Measurements from ENCODE around the gene MINDY4. TPM values are rescaled to one million over a fixed set of nuclear protein-coding genes. Genes with fewer than 3 reads are reported as not detected.
A peak's percentile ranks its signal among the peaks of the same experiment; 100 is the strongest.

Gene MINDY4
- total and polyA plus RNA-seq, 2 of the 4 experiments (the other 2 are of a cell fraction) = 1.8 to 3.6 TPM

GRCh38 chr7:30845426-30846135 lies 74.4 kb downstream of the MINDY4 start:
- ATAC-seq (ENCODE audit: low read depth) (peak; percentile 85), DNase-seq (peak; percentile 65)
- H3K4ac ChIP-seq (ENCODE audit: low read depth, low read length) = peak overlapping the region; percentile 26; the same call in 1 of the 2 replicates
- intact Hi-C loops (cut with micrococcal nuclease) (no loop called here), dilution Hi-C loops (cut with HindIII; ENCODE audit: low sequenced_read_pairs, unreplicated experiment) (no loop called here), in situ Hi-C loops (cut with MboI; ENCODE audit: low sequenced_read_pairs) (no loop called here)
- no peak overlapping the region for H2BK15ac ChIP-seq (ENCODE audit: low read depth, low read length)
- peak overlapping the region; percentile 65 for H2AK9ac ChIP-seq (replicated peaks; ENCODE audit: low read depth, low read length, poor library complexity)
- no peak overlapping the region for H3K14ac ChIP-seq (replicated peaks; ENCODE audit: low read depth, low read length)
- H2BK5ac ChIP-seq (ENCODE audit: low read depth, low read length, poor library complexity, severe bottlenecking) = no peak overlapping the region
- no peak overlapping the region for H3K27ac ChIP-seq (ENCODE audit: insufficient read depth, low read length)
- no peak overlapping the region for H4K91ac ChIP-seq (ENCODE audit: insufficient read depth, low read depth, low read length)
- peak overlapping the region; percentile 69; the same call in 1 of the 2 replicates for H2BK120ac ChIP-seq (ENCODE audit: low read depth, low read length)
- no peaks in the 10 kb centered on the region for H3K9me3 ChIP-seq (ENCODE audit: control insufficient read depth, insufficient read depth, low read length)
- H3K4me3 ChIP-seq (ENCODE audit: insufficient read depth, low read depth, low read length) = no peak overlapping the region
- H3K9me1 ChIP-seq (ENCODE audit: insufficient read depth, low read length) = peaks cover 8% of the 10 kb centered on the region
- H3K4me1 ChIP-seq (ENCODE audit: control insufficient read depth, insufficient read depth, low read length) = peaks cover 5% of the 10 kb centered on the region; the same call in 1 of the 2 replicates
- H2AFZ ChIP-seq (replicated peaks; ENCODE audit: low read length, poor library complexity) = peak overlapping the region; percentile 88
- H3K9ac ChIP-seq (ENCODE audit: low read depth, low read length) = no peak overlapping the region
- H4K8ac ChIP-seq (ENCODE audit: low read depth in 2 of 2, low read length in 2 of 2) = no peak overlapping the region; a peak in 1 of 4 replicates
- no peak overlapping the region for H3K23ac ChIP-seq (ENCODE audit: low read depth, low read length)
- H2AK5ac ChIP-seq (ENCODE audit: low read depth, low read length) = no peak overlapping the region
- ChIA-PET POLR2A (ENCODE audit: unreplicated experiment) (no interaction called here), CTCF (no interaction called here)
- TF ChIP-seq CEBPB (IDR thresholded peaks at IDR 0.05; ENCODE audit: low read depth, low read length) (no peak), RCOR1 (IDR thresholded peaks at IDR 0.05; ENCODE audit: insufficient replicate concordance, low read length) (no peak), ELK1 (IDR thresholded peaks at IDR 0.05; ENCODE audit: borderline replicate concordance, low read depth, low read length) (no peak), SMC3 (IDR thresholded peaks at IDR 0.05; ENCODE audit: low read depth, low read length) (no peak), CHD1 (IDR thresholded peaks at IDR 0.05; ENCODE audit: low read depth, low read length) (no peak), MAFK (IDR thresholded peaks at IDR 0.05; ENCODE audit: low read depth, low read length) (no peak), FOS (IDR thresholded peaks at IDR 0.05; ENCODE audit: low read depth, low read length) (no peak), POLR2A (IDR thresholded peaks at IDR 0.05; ENCODE audit: low read depth, low read length) (no peak), MXI1 (IDR thresholded peaks at IDR 0.05; ENCODE audit: borderline replicate concordance, low read depth, low read length) (no peak), CTCF (conservative IDR thresholded peaks at IDR 0.05; ENCODE audit: low read depth, low read length) (no peak), RAD21 (IDR thresholded peaks at IDR 0.05; ENCODE audit: low read length) (no peak), USF2 (IDR thresholded peaks at IDR 0.05; ENCODE audit: low read depth, low read length) (no peak)
- H4K20me1 ChIP-seq (ENCODE audit: insufficient read depth, low read length) = no peaks in the 10 kb centered on the region
- H3K27me3 ChIP-seq (ENCODE audit: control insufficient read depth, insufficient read depth, low read length) = no peaks in the 10 kb centered on the region
- no peaks in the 10 kb centered on the region for H3K36me3 ChIP-seq (ENCODE audit: control insufficient read depth, insufficient read depth, low read length)
- H3K4me2 ChIP-seq (ENCODE audit: low read depth, low read length) = no peak overlapping the region
- H3K79me1 ChIP-seq (ENCODE audit: low read depth in 1 of 2, low read length in 2 of 2) = no peaks in the 10 kb centered on the region
- BruUV-seq (replicated peaks) = no TSS peak
- H3K56ac ChIP-seq (ENCODE audit: extremely low read depth, insufficient read depth, low read length) = no peak overlapping the region
- no peak overlapping the region for H4K5ac ChIP-seq (ENCODE audit: low read depth, low read length)
- no peak overlapping the region for H3K18ac ChIP-seq (ENCODE audit: low read depth, low read length)
- 20% methylated on average over 1 of the region's 15 CpGs; no CpG with 5 or more reads in 1 of the 2 experiments for WGBS, 2 experiments (ENCODE audit: extremely low coverage in 2 of 2, insufficient read length in 1 of 2)
- peak overlapping the region; percentile 40; the same call in 1 of the 2 replicates for H2BK20ac ChIP-seq (ENCODE audit: low read depth, low read length)

Measured in IMR-90 (cell line).